ENCODE data around the gene SMIM3.
"Not testable (repeated sequence)": the region's sequence is repeated elsewhere in the genome, so short reads cannot be mapped to it uniquely, and the experiment has no call there.

Gene SMIM3

DNA sequence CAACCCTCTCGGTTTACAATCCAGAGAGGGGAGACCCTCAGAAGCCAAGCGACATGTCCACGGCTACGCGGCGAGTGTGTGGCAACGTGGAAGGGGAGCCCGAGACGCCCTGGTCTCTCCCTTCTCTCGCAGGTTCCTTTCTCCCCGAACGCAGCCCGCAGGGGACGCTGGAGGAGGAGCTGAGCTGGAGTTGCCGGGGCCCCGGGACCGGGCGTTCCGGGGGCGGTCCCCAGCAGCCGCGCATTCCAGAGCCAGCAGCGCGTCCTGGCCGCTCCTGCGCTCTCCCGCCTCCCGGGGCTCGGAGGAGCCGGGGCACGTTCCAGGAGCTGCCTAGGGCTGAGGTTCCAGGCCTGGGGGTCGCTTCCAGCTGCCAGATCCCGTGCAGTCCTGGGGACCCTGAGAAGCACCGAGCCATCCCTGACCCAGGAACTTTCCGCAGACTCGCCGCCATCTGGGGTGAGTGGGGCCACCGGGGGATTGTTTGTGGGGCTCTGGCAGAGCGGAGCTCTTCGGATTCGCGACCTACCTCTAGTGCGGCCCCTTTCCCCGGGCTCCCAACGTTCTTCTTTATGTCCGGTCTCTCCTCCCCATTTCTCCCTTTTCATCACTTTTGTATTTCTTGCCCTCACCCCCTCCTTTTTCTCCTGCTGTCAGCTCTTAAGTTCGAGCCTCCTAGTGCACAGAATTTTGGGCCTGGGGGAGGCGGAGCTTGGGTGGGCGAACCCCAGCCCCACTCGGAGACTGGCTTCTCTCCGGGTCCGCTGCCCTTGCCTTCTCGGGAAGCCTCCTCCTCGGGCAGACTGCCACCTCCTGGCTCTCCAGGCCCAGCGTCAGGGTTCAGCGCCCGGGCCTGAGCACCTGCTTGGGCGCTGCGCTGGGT, at the start of gene SMIM3:
Gene SMIM3 (plus strand): TSS at position 241 of the 880 bp plus-strand sequence. CDS start 16,684 bp downstream, outside the sequence.
- DNase-seq (ENCODE audit: low read depth), result peak; percentile 80

DNA sequence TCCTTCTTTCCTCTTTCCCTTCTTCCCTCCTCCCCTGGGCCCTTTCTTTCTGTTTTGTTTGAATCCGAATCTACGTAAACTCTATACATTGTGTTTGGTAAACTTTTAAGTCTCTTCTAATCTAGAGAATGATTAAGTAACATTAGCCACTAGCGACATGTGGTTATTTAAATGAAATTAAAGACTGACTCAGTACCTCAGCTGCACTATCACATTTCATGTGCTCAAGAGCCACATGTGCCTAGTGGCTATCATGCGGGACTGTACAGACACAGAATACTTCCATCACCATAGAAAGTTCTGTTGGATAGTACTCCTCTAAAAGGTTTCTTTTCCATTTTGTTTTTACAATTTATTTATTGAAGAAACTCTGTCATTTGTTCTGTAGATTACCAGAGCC, 48.7 kb upstream of the SMIM3 start:
- DNase-seq (ENCODE audit: low read depth), result no peak

GRCh38 chr5:150731669-150732242, 46.8 kb upstream of the SMIM3 start:
- DNase-seq (ENCODE audit: low read depth), result no peak

- no peak for DNase-seq (ENCODE audit: low read depth)
Measured at GRCh38 chr5:150734579-150735384, 43.8 kb upstream of the SMIM3 start.

DNA sequence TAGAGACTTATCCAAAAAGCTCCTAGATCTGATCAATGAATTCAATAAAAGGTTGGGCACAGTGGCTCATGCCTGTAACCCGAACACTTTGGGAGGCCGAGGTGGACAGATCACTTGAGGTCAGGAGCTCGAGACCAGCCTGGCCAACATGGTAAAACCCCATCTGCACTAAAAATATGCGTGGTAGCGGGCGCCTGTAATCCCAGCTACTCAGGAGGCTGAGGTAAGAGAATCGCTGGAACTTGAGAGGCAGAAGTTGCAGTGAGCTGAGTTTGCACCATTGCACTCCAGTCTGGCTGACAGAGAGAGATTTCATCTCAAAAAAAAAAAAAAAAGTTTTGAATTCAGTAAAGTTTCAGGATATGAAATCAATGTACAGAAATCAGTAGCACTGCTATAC, 39.7 kb upstream of the SMIM3 start:
- DNase-seq (ENCODE audit: low read depth), result no peak

- no peak for DNase-seq (ENCODE audit: low read depth)
Measured at GRCh38 chr5:150740992-150741391, 37.6 kb upstream of the SMIM3 start.

GRCh38 chr5:150742455-150743141, 36.0 kb upstream of the SMIM3 start:
- DNase-seq (ENCODE audit: low read depth), result not testable (repeated sequence)

GRCh38 chr5:150743142-150743488, 35.4 kb upstream of the SMIM3 start:
- DNase-seq (ENCODE audit: low read depth), result not testable (repeated sequence)

DNA sequence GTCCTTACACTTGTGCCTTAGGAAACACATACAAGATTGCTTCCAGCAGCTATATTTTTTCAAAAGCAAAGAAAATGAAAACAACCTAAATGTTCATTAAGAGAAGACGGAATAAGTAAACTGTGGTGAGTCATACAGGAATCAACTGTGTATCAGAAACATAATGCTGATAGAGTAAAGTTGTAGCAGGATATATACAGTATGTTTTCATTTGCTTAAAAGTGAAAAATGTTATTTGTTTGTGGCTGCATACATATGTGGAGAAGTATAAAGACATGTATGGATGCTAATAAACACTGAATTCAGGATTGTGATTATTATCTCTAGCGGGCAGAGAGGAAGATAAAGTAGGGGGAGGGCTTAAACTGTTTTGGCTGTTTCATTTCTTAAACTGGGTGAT, 28.1 kb upstream of the SMIM3 start:
- DNase-seq (ENCODE audit: low read depth), result no peak

- DNase-seq (ENCODE audit: low read depth), result peak; percentile 31
Measured at GRCh38 chr5:150751096-150751891, 27.3 kb upstream of the SMIM3 start.

DNA sequence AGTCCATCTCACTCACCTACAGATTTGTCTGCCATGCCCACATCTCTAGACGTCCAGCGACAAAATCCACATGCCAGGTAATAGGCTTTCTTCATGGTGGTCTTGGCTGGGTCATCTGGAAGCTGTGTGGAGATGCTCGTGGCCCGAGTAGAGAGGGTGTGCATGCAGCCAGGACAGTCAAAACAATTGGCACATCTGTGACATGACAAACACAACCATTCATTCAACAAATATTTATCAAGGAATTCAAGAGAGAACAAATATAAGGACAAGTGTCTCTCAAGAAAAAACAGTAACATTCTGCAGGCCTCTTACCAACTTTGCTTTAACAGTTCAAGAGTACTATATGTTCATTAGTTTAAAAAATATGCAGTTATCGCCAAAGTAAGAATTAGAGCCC, 25.1 kb upstream of the SMIM3 start:
- no peak for DNase-seq (ENCODE audit: low read depth)

- DNase-seq (ENCODE audit: low read depth), result no peak
Measured at GRCh38 chr5:150753863-150754262, 24.7 kb upstream of the SMIM3 start.

DNA sequence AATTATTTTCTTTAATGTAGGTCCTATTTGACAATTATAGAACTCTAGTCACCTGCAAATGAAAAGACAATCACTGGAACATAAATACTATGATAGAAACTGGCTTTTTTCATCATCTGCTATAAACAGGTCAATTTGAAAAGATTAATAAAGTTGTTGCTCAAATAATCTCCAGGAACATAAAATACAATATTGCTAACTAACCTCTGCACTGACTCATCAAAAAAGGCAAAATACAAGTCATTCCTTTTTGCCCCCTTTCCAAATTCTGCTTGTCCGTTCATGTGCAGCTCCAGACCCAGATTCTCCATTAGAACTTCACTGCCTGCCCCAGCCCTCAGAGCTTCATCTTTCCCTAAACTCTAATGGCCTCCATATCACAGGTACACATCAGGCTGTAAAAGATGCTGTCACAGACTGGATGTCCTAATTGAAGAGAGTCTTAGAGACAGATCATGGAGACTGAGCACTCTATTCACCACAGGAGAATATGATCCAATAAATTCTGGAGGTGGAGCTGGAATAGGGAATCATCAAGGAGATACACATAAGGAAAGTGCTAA, 21.4 kb upstream of the SMIM3 start:
- peak; percentile 5 for DNase-seq (ENCODE audit: low read depth)

GRCh38 chr5:150758203-150758530, 20.4 kb upstream of the SMIM3 start:
- no peak for DNase-seq (ENCODE audit: low read depth)

DNA sequence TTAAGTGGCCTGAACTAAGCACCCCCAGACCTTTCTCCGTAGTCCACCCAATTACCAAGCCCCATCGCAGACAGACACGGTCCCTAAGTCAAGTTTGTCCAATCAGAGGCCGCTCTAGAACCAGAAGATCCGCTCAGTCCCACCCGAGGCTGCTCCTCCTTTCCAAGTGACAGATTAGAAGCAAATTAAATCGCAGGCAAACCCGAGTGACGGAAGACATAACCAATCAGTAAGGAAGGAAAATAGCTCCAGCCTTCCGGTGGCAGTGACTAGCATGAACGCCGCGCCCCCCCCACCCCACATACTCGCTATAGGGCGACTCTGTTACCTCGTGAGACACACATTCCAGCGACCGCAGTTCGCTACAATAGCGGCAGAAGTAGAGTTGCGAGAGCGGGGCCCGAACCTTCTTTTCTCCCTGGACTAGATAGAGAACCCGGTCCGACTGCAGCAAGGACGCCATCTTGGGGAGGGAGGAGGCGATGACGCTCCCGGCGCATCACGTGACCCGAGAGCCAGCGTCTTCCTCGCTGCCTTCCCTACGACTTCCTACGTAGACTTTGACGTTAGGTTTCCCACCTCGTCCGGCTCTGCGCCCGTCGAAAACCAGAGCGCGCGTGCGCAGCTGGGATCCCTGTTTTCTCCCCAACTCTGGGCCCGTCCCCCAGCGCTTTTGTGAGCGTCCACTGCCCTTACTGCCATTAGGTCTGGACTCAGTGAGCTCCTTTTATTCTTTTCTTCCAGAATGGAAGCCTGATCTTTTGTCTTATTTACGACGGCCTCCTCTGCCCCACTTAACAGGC, 19.8 kb upstream of the SMIM3 start, which contains the start of gene DCTN4:
Gene DCTN4 (minus strand): TSS at position 487 of the 803 bp plus-strand sequence. CDS start 24 bp downstream, at position 463.
- DNase-seq (ENCODE audit: low read depth), result peak; percentile 99

DNA sequence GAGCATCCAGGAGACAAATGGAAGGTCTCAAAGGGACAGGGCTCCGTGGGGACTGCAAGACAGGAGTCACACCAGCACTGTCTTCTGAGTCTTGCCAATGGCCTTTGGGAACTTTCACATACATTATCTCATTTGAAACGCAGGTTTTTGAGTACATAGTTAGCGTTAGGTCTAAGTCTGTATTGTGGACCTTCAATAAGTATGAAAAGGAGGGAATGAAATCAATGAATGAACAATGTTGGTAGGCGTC, 19.3 kb upstream of the SMIM3 start:
- no peak for DNase-seq (ENCODE audit: low read depth)

- DNase-seq (ENCODE audit: low read depth), result no peak
Measured at GRCh38 chr5:150762211-150762610, 16.3 kb upstream of the SMIM3 start.

DNA sequence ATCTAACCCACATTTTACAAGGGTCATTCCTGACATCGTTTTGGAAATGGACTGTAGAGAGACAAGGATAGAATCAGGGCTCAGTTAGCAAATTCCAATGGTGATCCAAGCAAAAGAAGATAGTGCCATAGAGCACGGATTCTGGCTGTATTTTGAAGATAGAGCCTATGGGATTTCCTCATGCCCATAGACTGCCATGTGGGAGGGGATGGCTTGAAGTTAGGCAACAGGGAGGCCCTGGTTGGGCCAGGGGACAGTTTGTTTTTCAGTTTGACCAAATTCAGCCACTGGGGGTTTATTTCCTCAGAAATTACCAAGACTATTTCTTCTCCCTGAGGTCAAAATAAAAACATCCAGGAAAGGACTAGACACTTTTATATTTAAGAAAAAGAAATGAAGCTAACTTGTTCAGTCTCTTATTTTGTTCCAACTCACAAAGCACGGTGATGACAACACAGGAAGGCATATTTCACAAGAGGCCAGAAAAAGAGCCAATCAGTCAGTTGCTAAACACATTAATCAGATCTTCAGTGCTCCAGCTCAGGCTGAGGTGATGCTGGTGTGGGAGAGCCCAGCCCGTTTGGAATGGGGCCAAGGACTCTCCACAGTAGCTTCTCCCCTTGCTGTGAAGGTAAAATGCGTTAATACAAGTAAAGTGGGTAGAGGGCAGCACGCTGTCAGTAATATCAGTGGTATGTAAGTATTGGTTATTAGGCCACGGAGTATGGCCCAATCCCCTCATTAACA, 15.4 kb upstream of the SMIM3 start:
- peak; percentile 64 for DNase-seq (ENCODE audit: low read depth)

DNA sequence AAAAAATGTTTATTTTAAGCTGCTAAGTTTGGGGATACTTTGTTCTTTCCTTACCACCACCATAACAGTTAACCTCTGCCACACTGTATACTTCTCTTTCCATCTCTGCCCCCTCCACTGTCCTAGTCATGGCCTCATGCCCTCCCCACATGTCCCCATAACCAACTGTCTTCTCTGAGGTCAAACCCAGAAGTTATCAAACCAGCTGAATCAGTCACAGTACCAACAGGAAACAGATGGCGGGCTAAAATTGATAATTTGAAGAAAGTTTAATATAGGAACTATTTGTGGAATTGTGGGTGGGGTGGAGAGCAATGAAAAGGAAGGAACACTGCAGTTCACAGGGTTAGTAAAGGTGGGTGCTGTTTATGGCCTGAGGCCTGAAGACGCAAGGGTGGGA, 14.0 kb upstream of the SMIM3 start:
- no peak for DNase-seq (ENCODE audit: low read depth)
